M059J (cell line): ENCODE data around the gene SELENOW. TPM values are rescaled to one million over a fixed set of nuclear protein-coding genes. Genes with fewer than 3 reads are reported as not detected.
A peak's percentile ranks its signal among the peaks of the same experiment; 100 is the strongest.
"Not testable (repeated sequence)": the region's sequence is repeated elsewhere in the genome, so short reads cannot be mapped to it uniquely, and the experiment has no call there.

Experiments
- DNase-seq: peaks from one replicate; pipeline ENCODE4 v3.0.0-alpha.2; 2012; ENCODE audit warnings: low read depth
- total RNA-seq: library from RNA; depleted of rRNA; stranded (reverse); fragments of >200 nt; shearing (Covaris generic); gene quantifications from 2 replicates; pipeline ENCODE4 v1.2.3, GENCODE V29; 2014

Gene SELENOW
- total RNA-seq, 1 experiment from 2014 or later: 366 TPM

GRCh38 chr19:47786566-47786965 is 8.1 kb downstream of the SELENOW start:
- no peak for DNase-seq

- DNase-seq: not testable (repeated sequence)
Observed at GRCh38 chr19:47787307-47787706, 8.8 kb downstream of the SELENOW start.

- not testable (repeated sequence) for DNase-seq
Observed at GRCh38 chr19:47789811-47790210, 11.3 kb downstream of the SELENOW start.

- DNase-seq: peak; percentile 55
Observed at GRCh38 chr19:47790398-47790814, 11.9 kb downstream of the SELENOW start.

- no peak for DNase-seq
Observed at GRCh38 chr19:47792616-47793015, 14.1 kb downstream of the SELENOW start.

GRCh38 chr19:47794526-47794925 is 16.0 kb downstream of the SELENOW start:
- no peak for DNase-seq

- DNase-seq: no peak
Observed at GRCh38 chr19:47796785-47797184, 18.3 kb downstream of the SELENOW start.

- DNase-seq: no peak
Observed at GRCh38 chr19:47797996-47798903, 19.7 kb downstream of the SELENOW start.

- no peak for DNase-seq
Observed at GRCh38 chr19:47798904-47799266, 20.4 kb downstream of the SELENOW start.

GRCh38 chr19:47801270-47801669 is 22.8 kb downstream of the SELENOW start:
- no peak for DNase-seq

- no peak for DNase-seq
Observed at GRCh38 chr19:47802521-47803043, 24.1 kb downstream of the SELENOW start.

- DNase-seq: not testable (repeated sequence)
Observed at GRCh38 chr19:47803148-47803547, 24.6 kb downstream of the SELENOW start.

GRCh38 chr19:47803671-47804070 is 25.2 kb downstream of the SELENOW start:
- DNase-seq: not testable (repeated sequence)

- DNase-seq: not testable (repeated sequence)
Observed at GRCh38 chr19:47804451-47804850, 25.9 kb downstream of the SELENOW start, which contains the start of gene TPRX1. Gene TPRX1, minus strand, starts transcription at chr19:47804551. Its CDS starts 12 bp downstream, at chr19:47804539.

- DNase-seq: no peak
Observed at GRCh38 chr19:47805313-47805712, 26.8 kb downstream of the SELENOW start.

- DNase-seq: no peak
Observed at GRCh38 chr19:47806435-47806834, 27.9 kb downstream of the SELENOW start.

- DNase-seq: peak; percentile 65
Observed at GRCh38 chr19:47813304-47813994, 34.9 kb downstream of the SELENOW start.

- DNase-seq: no peak
Observed at GRCh38 chr19:47813995-47814328, 35.5 kb downstream of the SELENOW start.

GRCh38 chr19:47816270-47816669 is 37.8 kb downstream of the SELENOW start:
- not testable (repeated sequence) for DNase-seq

- DNase-seq: not testable (repeated sequence)
Observed at GRCh38 chr19:47818221-47818620, 39.7 kb downstream of the SELENOW start.

GRCh38 chr19:47819858-47820257 is 41.4 kb downstream of the SELENOW start:
- no peak for DNase-seq

GRCh38 chr19:47820410-47820809 is 41.9 kb downstream of the SELENOW start:
- no peak for DNase-seq
